Hematopoietic multipotent progenitor cell treated with erythropoietin and hydrocortisone succinate and interleukin-3 and kit ligand, for 15 days (in vitro differentiated cells): ENCODE results near the gene DGKD.
"Not testable (repeated sequence)": the region's sequence is repeated elsewhere in the genome, so short reads cannot be mapped to it uniquely, and the experiment has no call there.

Experiments
- DNase-seq: peaks from one replicate; pipeline ENCODE4 v3.0.0-alpha.2; 2015; ENCODE audit warnings: low spot score

The DGKD gene

DNA sequence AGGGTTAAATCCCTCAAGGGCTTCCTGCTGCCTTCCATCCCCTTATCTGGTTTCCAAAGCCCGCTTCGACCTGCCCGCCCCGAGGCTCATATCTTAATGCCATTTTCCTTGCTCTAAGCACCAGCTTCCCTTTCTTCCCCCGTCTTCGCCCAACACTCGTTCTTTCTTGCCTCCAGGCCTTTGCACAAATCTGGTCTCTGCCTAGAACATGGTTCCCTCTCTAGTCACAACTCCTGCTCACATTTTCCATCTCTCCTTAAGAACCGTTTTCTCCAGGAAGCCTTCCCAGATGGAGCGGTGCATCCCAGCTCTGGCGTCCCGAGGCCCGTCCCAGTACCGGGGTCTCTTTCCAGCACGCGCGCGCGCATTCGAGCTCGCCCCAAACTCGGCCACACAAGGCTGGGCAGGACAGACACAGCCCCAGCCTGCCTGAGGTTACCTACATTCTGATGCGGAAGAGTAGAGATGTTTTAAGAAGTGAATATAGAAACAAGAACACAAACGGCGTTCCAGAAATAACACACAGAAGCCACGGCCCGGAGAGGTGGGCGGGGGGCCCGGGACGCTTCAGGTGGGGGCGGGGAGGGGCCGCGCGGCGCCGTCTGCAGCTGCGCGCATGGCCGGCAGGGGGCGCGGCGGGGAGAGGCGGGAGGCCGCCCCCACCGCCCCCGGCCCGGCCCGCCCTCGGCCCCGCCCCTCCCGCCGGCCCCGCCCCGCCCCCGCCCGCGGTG, at the start of gene DGKD:
Gene DGKD, plus strand, starts transcription at position 726 of the 731 bp plus-strand sequence. CDS start 25 bp downstream, outside the sequence.
- DNase-seq = peak; percentile 66

GRCh38 chr2:233307565-233307964, 46.7 kb upstream of the DGKD start, which contains the start of gene SAG:
SAG (plus strand) TSS chr2:233307816; CDS start chr2:233309190, 1,374 bp downstream.
- no peak for DNase-seq

DNA sequence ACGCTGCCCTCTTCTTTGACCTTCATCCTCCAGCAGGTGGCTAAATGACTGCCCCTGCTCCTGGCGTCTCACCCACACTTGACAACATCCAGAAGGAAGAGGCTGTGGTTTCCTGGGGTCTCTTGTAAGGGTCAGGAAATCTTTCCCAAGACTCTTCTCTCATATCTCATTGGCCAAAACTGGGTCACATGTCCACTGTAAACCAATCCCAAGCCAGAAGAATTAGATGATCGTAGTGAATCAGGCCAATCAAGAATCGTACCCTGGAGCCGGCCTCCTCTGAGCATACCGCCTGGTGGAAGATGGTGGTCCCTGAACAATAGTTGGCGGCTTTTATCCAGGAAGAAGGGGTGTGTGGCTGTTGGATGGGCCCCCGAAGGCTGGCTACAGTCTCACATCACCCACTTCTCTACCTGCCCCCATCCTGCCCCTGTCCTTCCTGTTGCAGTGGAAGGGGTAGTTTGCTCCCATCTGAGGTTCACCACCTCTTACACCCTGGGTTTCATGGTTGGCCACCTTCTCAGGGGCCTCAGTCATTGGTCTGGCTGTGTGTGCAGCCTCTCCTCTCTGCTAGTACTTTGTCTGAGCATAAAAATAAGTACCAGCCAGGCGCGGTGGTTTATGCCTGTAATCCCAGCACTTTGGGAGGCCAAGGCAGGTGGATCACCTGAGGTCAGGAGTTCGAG, 42.9 kb upstream of the DGKD start:
- DNase-seq = no peak

GRCh38 chr2:233312874-233313273, 41.4 kb upstream of the DGKD start:
- no peak for DNase-seq

DNA sequence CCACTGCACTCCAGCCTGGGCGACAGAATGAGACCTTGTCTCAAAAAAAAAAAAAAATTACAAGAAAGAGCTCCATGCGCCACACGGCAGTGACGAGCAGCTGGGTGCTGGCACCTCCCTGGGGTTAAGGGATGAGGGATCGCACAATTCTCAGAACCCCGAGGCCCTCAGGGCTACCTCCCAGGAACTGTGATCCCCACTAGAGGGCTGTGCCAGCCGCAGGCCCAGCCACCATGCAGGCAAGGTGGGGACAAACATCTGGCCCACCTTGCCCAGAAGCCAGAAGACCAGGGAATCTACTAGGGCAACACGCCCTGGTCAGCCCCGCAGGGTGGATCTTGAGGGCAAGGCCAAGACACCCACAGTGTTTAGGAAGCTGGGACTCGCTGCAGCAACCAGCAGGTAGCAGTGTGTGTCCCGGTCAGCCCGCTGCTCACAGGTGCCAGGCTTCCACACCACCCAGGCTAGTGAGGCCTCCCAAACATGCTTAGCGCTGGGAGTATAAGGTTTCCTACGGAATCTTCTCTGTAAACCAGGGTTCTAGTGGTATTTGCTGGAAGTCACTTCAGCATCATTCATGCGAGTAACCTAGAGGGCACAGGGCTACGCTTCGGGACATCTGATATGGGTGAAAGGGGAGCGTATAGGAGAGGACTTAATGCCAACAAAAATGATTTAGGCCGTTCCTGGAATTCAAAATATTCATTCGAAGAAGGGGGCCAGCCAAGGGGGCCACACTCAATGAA, 39.9 kb upstream of the DGKD start:
- no peak for DNase-seq

GRCh38 chr2:233317196-233317943, 36.9 kb upstream of the DGKD start:
- no peak for DNase-seq

DNA sequence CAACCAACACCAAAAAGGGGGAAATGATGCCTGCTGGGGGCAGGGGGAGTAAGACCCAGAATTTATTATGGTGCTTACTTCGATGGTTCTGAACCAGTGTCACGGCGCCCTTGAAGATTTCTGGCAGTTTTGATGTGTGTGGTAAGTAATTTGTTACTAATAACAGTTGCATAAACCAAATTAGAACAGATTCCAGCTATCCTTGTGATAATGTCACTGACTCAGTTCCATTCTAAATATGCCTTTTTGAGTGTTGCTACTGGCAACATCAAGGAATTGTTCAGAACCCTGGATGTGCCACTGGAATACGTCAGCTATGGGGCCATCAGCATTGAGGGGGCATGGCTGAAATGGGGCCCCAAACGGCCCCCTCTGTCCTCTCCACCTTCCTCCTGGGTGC, 35.0 kb upstream of the DGKD start:
- no peak for DNase-seq

DNA sequence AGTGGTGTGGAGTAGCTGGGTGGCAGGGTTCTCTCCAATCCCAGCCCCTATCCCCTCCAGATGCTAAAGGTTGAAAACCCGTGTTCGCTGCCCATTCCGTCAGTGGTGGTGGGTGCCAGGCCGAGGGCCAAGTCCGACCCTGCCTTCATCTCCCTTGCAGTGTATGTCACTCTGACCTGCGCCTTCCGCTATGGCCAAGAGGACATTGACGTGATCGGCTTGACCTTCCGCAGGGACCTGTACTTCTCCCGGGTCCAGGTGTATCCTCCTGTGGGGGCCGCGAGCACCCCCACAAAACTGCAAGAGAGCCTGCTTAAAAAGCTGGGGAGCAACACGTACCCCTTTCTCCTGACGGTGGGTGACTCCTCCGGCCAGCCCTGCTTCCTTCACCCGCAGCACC, 33.8 kb upstream of the DGKD start:
- DNase-seq = no peak

DNA sequence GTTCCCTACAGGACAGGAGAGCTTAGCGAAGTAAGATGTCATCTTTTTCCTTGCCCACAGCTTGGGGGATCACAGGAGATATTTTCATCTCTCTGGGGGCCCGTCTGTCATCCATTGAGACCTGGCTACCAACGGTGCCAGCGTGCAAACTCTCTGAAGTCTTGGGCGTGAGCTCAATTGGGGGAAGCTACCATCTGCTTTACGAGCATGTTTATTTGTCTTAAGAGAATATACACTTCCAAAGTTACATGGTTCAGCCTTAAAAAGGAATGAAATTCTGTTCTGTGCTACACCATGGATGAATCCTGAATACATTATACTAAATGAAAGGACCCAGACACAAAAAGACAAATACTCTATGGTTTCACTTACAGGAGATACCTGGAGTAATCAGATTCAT, 33.1 kb upstream of the DGKD start:
- no peak for DNase-seq

GRCh38 chr2:233323851-233324250, 30.4 kb upstream of the DGKD start:
- DNase-seq = no peak

DNA sequence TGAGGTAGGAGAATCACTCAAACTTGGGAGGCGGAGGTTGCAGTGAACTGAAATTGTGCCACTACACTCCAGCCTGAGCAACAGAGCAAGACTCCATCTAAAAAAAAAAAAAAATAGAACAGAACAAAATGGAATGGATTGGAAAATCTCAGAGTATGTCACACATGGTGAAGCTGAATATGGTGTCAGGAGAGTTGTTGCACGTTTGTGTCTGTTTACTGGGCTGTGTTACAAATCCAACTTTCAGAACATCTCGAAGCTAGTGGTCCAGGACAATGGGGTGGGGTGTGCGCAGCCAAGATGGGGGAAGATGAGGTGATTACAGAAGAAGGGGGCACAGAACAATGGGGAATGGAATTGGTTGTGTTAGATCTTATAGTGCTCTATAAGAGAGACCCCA, 29.0 kb upstream of the DGKD start:
- no peak for DNase-seq

- no peak for DNase-seq
Measured at GRCh38 chr2:233325814-233326213, 28.5 kb upstream of the DGKD start.

DNA sequence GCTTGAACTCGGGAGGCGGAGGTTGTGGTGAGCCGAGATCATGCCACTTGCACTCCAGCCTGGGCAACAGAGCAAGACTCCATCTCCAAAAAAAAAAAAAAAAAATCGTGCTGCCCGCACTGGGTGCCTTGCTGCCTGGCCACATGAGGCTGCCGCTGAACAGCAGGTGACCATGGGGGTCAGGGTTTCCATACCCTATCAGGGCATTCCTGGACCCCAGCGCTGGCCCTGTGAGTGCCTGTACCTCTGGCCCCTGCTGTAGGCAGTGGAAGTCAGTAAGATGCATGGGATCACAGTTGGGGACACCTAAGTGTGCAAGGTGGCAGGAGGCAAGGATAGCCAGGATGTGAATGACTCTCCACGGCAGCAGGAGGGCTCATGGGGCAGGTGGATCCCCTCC, 27.8 kb upstream of the DGKD start:
- DNase-seq = no peak

DNA sequence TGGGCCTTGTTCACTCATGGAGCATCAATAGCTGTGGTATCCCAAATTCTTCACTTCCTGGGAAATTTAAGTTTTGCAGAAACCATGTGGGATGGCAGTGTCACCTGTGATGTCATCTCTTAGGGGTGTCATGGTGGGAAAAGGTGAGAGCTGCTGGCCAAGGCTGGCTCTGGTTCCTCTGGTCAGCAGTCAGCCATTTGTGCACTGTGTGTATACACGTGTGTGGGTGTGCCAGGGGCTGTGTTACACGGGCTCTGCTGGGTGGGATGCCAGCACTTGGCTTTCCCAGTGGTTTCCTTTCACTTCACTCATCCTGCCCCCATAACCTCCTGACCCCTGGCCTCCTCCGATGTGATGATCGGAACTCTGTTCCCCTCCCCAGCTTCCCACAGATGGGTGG, 25.4 kb upstream of the DGKD start:
- no peak for DNase-seq

DNA sequence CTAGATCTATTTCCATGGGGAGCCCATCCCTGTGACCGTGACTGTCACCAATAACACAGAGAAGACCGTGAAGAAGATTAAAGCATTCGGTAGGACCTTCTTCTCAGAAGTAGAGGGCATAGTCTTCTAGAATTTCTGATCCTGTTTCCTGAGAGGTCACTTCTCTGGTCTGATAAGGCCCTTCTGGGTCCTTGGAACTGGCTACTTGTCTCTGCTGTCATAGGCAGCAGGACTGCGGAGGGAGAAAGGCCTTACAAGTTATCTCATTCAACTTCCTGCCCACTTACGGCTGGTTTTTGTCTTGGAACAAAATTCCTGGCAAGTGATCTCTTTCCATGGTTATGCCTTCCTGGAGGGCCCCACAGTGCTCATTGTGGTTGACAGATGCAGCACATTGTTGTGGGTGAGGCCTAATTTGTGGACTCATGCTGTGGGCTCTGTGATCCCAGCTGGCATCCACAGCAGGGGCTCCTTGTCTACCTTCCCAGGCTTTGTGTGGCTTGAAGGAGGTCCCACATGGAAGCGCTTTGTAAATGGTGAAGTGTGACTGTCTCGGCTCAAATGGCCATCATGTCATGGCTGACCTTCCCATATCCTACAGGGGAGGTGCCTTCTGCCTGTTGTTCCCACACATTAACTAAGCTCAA, 24.7 kb upstream of the DGKD start:
- DNase-seq = no peak

DNA sequence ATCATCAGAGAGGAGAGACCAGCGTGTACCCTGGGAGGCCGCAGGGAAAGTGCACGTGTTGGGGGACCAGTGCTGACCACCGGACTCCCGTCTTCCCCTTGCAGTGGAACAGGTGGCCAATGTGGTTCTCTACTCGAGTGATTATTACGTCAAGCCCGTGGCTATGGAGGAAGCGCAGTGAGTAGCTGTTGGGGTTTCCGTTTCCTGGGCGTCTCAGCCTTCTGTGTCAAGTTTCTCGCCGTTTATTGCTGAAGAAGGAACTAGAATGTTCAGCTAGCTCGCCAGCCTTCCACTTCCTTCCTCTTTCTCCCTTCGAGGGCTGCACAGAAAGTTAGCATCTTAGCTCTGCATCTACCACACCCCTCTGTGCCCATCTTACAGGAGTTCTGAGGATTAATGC, 22.8 kb upstream of the DGKD start:
- no peak for DNase-seq

DNA sequence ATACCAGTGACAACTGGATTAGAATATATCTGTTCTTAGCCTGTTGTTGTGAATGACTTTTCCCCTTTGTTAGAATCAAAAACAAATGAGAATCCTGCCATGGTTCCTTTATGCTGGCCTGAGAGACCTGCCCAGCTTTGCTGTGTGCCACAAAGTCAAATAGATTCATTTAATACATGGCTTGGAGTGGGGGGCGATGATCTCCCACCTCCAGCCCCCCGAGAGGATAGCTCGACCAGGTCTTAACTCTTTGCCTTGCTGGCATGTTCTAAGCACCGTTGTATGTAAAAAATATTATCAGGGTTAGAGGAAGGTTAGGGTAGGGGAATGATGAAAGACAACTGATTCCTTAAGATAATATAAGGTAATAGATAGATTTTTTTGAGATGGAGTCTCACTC, 22.2 kb upstream of the DGKD start:
- DNase-seq = no peak

DNA sequence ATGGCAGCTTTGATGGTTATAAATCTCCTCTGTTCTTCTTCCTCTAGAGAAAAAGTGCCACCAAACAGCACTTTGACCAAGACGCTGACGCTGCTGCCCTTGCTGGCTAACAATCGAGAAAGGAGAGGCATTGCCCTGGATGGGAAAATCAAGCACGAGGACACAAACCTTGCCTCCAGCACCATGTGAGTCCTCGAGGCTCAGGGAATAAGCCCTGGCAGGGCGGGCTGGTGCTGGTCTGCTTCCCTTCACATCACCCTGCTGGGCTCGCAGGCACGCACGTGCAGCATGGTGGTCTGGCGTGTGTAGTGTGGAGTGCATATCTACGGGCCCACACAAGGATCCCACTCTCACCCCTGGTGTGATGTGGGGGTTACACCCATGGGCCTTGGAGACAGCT, 19.4 kb upstream of the DGKD start:
- DNase-seq = no peak

GRCh38 chr2:233336091-233336490, 18.2 kb upstream of the DGKD start:
- not testable (repeated sequence) for DNase-seq

- DNase-seq = no peak
Measured at GRCh38 chr2:233336541-233336940, 17.8 kb upstream of the DGKD start.

DNA sequence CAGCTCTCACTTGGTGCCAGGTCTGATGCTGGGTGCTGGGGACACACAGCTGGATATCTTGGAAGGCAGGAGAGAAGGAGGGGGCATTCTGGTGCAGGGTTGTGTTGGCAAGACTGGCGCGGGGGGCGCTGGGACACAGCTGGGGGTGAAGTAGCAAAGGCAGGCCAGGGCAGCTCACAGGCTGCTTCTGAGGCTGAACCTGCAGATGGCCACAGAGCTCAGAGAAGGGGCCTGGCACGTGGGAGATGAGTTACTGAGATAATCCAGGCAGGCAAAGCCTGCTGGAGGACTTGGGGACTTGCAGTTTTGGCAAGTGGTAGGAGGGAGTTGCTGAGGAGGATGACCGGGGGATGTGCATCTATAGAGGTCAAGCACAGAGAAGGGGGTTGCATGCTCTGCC, 16.2 kb upstream of the DGKD start:
- DNase-seq = no peak
